ENCODE data around the gene SUDS3.

DNA sequence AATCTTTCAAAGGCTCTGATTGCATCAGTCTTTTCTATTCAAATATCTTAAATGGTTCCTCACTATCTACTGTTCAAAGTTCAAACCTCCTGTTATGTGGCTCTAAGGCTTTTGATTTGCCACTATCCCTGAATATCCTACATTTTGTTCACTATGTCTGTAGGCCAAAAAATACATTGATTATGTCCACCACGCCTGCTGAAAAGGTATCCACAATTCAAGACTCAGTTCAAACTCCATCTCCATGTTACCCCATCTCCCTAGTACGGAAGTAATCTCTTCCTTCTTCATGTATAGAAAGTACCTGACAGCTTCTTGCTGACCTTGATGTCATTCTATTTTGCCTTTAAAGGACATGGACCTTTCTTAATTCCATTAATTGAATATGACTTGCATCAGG, 28.4 kb upstream of the SUDS3 start:
- TF ChIP-seq EP300 (IDR thresholded peaks at IDR 0.05; ENCODE audit: borderline replicate concordance in 1 of 2, low read depth in 1 of 2, low read length in 1 of 2) (no peak), CTCF (IDR thresholded peaks at IDR 0.05) (no peak), POLR2AphosphoS5 (IDR thresholded peaks at IDR 0.05; ENCODE audit: low read depth, low read length) (no peak), RFX5 (IDR thresholded peaks at IDR 0.05; ENCODE audit: low read length) (no peak)
